ENCODE results near the gene NEB.

Gene NEB, protein sequence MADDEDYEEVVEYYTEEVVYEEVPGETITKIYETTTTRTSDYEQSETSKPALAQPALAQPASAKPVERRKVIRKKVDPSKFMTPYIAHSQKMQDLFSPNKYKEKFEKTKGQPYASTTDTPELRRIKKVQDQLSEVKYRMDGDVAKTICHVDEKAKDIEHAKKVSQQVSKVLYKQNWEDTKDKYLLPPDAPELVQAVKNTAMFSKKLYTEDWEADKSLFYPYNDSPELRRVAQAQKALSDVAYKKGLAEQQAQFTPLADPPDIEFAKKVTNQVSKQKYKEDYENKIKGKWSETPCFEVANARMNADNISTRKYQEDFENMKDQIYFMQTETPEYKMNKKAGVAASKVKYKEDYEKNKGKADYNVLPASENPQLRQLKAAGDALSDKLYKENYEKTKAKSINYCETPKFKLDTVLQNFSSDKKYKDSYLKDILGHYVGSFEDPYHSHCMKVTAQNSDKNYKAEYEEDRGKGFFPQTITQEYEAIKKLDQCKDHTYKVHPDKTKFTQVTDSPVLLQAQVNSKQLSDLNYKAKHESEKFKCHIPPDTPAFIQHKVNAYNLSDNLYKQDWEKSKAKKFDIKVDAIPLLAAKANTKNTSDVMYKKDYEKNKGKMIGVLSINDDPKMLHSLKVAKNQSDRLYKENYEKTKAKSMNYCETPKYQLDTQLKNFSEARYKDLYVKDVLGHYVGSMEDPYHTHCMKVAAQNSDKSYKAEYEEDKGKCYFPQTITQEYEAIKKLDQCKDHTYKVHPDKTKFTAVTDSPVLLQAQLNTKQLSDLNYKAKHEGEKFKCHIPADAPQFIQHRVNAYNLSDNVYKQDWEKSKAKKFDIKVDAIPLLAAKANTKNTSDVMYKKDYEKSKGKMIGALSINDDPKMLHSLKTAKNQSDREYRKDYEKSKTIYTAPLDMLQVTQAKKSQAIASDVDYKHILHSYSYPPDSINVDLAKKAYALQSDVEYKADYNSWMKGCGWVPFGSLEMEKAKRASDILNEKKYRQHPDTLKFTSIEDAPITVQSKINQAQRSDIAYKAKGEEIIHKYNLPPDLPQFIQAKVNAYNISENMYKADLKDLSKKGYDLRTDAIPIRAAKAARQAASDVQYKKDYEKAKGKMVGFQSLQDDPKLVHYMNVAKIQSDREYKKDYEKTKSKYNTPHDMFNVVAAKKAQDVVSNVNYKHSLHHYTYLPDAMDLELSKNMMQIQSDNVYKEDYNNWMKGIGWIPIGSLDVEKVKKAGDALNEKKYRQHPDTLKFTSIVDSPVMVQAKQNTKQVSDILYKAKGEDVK (N-terminal part only)

DNA sequence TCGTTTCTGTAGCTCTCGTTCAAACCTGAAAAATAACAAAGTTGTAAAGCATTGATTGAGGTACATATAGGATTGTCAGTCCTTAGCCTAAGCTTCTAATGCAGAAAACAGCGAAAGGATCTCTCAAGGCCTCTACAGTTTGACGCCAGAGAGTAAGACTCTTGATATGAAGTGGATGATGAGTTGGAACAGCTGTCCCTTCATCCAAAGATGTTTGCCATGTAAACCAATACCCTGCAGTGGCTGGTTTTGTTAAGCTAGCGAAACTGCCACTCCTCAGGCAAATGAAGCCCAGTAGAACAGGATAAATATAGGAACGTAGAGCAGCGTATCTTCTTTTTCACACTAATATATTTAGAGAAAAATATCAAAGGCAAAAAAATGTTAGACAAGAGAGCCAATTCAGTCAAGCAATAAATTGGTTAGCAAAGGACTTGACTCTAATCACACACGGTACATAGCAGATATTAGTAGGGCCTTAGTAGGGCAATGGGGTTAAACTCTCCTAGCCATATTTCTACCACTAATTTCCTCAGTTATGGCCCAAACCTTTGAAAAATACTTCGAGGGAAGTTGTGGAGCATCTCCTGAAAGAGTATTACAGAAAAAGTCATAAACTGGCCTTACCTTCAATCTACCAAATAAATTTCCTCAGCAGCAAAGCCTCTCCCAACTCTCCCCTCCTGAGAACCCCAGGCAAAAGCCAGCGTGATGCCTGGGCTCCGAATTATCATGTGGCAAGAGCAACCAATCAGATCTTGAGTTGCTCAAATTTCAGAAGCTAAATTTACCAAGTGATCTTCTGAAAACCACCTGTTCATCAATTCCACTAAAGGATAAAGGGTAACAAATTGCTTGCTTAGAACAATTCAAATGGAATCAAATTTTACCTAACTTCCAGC is at the start of gene NEB:
Gene NEB, minus strand, starts transcription at position 706 of the 902 bp plus-strand sequence. CDS start 1,320 bp downstream, outside the sequence.
- no peak for DNase-seq (ENCODE audit: low spot score)

DNA sequence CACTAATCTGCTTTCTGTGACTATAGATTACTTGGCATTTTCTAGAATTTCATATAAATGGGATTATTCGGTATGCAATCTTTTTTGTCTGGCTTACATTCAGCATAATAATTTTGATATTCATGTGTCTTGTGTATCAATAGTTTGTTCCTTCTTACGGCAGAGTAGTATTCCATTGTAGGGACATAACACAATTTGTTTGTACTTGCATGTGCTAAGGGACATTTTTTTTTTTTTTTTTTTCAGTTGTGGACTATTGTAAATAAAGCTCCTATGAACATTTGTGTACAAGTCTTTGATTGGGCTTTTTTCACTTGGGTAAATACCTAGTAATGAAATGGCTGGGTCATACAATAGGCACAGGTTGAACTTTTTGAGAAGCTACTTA is 48.9 kb upstream of the NEB start:
- DNase-seq (ENCODE audit: low spot score) = no peak

DNA sequence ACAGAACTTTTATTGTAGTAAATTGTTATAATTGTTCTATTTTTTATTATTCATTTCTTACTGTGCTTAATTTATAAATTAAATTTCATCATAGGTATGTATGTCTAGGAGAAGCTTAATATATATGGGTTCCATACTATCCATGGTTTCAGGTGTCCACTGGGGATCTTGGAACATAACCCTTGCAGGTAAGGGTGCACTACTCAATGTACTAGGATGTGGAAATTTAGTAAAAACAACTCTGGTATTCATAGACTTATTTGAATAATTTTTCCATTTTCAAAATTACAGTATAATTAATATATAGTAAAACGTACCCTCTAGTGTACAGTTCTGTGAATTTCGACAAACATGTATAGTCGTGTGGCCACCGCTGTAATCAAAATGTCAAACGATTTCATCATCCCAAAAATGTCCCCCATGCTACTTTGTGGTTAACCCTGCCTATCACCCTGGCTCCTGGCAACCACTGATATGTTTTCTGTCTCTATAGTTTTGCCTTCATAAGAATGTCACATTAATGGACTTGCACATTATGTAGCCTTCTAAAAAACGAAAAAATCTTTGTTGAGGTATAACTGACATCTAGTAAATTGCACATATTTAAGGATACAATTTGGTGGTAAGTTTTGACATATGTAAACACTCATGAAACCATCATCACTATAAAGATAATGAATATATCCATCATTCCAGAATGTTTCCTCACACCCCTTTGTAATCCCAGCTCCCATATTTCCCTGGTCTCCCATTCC is 48.3 kb upstream of the NEB start:
- no peak for DNase-seq (ENCODE audit: low spot score)

DNA sequence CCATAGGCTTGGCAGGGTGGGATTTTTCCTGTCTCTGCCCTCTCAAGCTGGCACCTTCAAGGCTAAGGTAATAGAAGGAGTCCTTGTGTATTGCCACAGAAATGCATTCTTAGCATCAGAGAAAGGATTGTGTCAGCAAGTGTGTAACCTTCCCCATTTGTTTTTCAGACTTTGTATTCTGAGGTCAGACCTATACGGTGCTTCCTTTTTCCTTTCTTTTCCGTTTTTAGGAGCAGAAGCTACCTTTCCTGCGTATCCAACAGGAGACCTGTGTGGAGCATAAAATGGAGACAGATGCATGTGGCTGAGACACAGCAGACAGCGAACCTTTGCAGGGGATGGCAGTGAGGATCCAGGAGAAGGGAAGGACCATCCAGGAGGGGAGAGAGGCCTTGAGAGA is 47.4 kb upstream of the NEB start:
- DNase-seq (ENCODE audit: low spot score) = no peak

DNA sequence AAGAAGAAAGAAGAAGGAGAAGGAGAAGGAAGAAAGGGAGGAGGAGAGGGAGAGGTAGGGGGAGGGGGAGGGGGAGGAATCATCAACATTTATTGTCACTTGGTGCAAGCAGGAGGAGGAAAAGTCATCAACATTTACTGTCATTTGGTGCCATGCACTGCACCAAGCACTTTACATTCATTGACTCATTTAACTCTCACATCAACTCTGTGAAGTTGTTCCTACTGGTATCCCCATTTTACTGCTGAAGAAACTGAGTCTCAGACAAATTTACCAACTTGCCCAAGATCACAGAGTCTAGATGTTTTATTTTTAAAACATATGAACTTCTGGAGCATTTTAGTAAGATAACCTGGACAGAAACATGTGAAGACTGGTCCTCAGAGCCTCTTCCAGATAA is 46.7 kb upstream of the NEB start:
- no peak for DNase-seq (ENCODE audit: low spot score)

DNA sequence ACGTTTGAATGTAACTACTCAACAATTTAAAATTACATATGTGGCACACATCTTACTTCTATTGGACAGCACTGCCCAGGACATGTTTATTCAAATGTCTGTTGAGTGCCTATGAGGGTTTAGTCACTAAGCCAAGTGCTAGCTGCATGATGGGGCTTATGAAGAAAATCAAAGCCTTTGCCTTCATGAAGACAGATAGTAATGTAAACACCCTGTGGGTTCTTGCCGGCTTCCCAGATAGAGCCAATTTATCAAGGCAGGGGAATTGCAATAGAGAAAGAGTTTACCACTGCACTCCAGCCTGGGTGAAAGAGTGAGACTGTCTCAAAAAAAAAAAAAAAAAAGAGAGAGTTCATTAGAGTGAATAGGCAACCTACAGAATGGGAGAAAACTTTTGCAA is 43.7 kb upstream of the NEB start:
- DNase-seq (ENCODE audit: low spot score) = no peak

DNA sequence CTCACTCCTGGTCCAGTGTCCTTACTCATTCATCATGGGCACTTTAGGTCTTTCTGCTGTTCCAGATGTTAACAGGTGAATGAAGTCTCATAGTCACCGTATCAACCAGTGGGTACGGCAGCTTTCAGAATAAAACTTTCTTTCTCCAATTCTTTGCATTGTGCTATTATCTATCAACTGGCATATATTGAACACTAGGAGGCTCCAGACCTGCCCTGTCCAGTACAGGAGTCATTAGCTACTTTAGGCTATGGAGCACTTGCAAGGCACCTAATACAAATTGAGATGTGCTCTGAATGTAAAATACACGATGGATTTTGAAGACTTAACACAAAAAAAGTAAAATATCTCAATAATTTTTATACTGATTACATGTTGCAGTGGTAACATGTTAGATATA is 43.2 kb upstream of the NEB start:
- DNase-seq (ENCODE audit: low spot score) = no peak

DNA sequence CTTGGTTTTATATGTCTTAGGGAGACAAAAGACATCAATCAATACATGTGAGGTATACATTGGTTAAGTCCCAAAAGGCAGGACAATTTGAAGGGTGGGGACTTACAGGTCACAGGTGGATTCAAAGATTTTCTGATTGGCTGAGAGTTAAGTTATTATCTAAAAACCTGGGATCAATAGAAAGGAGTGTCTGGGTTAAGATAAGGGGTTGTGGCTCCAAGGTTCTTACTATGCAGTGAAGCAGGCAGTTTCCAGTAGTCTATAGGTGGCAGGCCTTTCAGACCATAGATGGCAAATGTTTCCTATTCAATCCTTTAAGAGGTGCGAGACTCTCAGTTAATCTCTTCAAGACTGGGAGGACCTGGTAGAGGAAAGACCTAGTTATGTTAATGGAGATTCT is 42.1 kb upstream of the NEB start:
- DNase-seq (ENCODE audit: low spot score) = no peak

DNA sequence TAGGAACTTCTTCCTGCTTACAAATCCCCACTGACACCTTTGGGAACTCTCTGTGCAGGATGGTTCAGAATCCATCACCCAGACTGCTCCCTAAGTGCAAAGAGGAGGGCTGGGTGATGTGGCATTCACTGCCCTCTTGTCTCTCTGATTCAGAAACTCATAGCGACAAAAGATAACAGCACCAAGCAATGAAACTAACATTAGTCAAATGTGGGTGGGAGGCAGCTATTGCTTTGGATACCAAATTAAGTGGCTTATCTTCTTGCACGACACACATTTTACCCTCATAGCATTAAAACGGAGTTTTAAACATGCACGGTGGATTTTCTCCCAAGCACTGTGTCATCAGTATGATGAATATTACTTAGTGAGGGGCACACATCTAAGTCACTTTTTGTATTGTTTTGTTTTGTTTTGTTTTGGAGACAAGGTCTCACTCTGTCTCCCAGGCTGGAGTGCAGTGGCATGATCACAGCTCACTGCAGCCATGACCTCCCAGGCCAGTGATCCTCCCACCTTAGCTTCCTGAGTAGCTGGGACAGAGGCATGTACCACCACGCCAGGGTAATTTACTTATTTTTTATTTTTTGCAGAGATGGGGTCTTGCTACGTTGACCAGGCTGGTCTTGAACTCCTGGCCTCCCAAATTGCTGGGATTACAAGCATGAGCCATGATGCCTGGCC is 40.9 kb upstream of the NEB start:
- no peak for DNase-seq (ENCODE audit: low spot score)

DNA sequence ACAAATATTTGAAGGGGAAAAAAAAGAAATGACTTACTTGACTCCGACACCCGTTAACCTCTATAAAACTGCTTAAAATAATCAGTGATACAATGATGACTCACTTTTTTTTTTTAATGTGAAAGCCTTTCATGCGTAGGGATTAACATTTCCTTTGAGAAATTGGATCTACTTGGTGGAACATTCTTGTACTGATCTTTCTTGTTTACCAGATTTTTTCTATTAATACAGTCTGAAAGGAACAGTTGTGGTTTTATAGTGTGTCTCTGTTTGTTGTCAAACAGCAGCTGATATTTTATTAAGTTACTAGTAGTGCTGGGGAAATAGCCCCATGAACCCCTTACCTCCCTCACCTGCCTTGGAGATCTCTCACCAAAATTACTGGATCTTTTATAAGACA is 40.2 kb upstream of the NEB start:
- no peak for DNase-seq (ENCODE audit: low spot score)

DNA sequence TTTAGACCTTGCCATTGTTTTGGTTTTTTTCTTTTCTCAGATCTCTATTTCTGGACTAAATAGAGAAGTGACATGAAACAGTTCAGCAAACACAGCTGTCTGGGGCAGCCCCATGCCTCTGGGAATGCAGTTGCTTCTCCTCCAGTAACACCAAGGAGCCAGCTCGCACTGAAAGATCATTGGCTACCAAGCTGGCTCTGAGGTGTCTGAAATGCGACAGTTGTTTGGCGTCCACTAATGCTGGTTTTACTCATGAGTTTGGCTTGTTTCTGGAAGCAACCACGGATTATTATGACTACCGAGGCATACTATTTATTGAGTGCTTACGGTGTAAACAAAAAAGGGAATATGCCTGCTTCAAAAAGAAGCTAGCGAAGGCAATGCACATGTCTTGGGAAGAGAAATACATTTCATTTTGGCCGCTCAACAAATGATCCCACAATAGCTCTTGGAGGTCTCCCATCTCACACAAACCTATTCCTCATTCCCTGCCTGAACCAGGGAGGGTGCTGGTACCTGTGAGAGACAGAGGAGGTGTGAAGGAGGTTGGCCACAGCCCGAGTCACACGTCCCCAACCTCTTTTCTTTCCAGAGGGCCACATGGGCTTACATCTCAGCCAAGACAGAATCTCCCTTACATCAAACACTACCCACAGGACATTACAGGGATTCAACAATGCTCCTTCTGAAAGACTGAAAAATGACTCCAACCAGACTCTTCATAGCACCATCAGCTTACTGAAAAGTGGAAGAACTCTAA is 37.5 kb upstream of the NEB start:
- no peak for DNase-seq (ENCODE audit: low spot score)

DNA sequence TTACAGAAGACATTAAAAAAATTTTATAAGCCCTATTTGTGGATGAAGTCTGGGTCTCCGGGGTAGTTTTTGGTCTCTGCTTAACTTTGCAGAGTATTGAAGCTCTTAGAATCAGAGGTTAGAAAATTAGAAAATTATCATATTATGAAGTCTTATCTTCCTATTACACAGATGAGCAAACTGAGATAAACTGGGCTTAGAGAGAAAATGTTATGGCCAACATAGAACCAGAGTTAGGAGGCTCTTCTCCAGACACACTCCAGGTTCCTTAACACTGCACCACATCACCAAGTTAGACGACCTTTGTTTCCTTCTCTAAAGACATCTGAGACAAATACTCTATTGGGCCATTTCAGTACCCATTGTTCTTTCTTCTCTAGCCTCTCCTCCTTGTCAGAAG is 36.7 kb upstream of the NEB start:
- DNase-seq (ENCODE audit: low spot score) = no peak

DNA sequence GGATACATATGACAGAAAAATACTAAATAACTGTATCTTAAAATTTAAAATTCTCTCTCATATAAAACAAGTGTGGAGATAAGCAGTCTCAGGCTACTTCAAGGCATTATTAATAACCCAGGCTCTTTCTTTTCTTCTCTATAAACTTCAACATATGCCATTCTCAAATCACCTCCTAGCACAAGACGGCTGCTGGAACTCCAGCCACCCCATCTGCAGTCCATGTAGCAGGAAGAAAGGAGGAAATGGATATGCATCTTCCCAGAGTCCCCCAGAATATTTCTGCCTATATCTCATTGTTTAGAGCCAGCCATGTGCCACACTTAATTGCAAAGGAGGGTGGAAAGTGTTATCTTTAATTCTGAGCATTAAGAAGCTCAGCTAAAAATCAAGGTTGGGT is 35.3 kb upstream of the NEB start:
- DNase-seq (ENCODE audit: low spot score) = no peak

DNA sequence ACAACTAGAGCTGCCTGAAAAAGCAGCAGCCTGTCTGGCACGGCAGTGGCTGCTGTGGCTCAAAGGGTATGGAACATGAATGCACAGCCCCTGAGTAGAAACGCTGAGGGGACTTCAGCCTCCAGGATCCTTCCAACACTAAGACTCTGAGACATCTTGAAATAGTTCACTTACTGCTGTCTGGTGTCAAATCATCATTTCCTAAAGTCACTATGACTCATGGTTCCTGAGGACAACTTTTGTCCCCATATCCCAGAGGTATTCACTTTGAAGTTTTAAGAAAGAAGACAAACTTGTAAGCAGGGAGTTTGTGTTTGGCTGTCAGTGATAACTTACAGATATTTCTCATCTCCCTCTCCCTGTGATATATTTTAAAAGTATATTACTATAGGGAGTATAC is 33.3 kb upstream of the NEB start:
- DNase-seq (ENCODE audit: low spot score) = no peak

DNA sequence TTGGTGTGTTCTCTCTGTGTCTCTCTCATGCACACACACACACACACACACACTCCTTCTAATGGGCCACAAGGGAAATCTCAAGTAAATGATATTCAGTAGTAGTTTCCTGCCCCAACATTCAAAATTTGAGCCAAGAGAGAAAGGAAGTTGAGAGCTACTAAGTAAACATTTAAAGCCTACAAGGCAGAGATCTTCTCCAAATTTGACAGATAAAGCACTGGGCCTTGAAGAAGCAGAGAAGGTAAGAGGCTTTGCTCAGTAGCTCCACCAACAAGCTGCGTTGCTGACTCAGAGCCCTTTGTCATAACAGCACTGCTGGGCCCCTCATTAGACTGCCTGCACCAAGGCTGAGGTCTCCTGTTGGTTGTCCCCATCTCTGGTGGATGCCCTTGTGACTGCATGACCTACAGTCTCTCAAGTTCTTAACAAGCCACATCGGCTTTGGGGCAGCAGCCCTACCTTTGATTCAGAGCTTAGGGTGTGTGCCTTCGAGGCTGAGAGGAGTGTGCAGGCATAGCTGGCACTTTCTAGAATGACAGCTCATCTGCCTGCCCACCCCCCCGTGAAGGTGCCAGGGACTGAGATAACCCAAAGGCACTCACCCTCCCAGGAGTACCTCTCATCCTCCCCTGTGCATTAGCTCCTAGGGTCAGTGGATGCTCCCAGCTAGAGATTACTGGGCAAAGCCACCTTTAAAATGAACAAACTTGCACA is 32.3 kb upstream of the NEB start:
- DNase-seq (ENCODE audit: low spot score) = no peak

DNA sequence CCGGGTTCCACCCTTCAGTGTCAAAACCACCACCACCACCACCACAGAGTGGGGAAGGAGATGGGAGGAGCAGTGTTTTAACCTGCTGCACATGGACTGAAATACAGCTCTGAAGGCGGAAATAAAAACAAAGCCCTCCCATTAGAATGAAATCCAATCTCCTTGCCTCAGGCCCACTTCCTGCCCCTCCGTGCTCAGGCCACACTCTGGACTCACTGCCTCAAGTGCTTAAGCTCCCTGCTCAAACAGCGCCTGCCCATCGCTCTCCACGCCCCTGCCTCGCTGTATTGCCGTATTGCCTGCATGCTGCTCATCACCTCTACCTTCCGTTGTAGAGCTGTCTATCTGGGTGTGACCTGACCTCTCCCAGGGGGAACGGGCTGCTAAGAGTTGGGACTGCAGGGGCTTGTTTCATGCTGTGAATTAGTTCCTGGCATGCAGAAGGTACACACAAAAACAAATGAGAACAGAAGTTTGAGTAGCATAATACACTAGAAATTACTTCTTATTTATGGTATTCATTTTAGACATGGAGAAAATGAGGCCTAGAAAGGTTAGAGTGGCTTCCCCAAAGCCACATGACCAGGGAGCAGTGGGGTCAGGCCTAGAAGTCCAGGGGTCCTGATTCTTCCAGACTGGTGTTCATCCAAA is 31.6 kb upstream of the NEB start:
- no peak for DNase-seq (ENCODE audit: low spot score)

DNA sequence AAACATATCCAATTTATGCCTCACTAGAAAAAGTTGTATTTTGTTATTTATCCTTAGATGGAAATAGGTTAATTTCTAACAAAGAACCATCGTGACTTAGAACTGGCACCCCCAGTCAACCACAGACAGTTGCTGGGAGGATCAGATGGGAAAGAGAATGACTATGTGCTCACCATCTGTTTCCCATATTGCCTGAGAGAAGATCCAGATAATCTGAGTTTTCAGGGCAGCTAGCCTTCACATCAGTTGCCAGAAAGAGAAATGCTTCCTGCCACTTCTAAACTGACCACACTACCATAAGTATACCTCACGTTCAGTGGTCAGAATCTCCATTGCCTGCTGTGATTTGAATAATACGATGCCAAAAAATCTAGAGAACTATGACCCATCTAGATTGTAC is 28.4 kb upstream of the NEB start:
- DNase-seq (ENCODE audit: low spot score) = no peak

DNA sequence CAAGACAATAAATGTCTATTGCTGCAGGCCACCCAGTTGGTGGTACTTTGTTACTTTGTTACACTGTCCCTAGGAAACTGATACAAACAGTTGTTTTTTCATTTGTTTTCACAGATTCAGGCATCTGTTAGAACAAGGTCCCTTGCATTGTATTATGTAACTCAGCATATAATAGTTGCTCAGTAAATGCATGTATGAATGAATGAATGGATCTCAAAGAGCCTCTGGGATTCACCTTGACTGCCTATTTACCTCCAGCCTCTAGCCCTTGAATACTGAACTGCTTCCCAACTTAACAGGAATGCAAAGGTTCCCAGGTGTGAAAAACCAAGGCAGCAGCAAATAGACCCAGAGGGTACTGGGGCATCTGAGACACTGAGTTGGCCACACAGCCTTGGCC is 27.4 kb upstream of the NEB start:
- DNase-seq (ENCODE audit: low spot score) = no peak

Data from CD4-positive, alpha-beta T cell treated with Interleukin-6 at 100 ng/mL for 8 hours (primary cell).